PC-3 (cell line): ENCODE data around the gene CAP2.

Experiments
- EZH2 ChIP-seq: fragments of 300-600 bp; sonication (generic); IDR thresholded peaks from one replicate; pipeline ENCODE4 v1.6.1; 2017; ENCODE audit warnings: antibody characterized with exemption, mild to moderate bottlenecking, low read length; ENCODE audit not compliant: unreplicated experiment
- EZH2phosphoT487 ChIP-seq: fragments of 300-600 bp; sonication (generic); IDR thresholded peaks from 2 replicates; pipeline ENCODE4 v1.6.1; 2018; ENCODE audit warnings: mild to moderate bottlenecking, antibody characterized with exemption, low read length, borderline replicate concordance
- TF ChIP-seq, protein P1 (sequence below): fragments of 300-600 bp; sonication (generic); conservative IDR thresholded peaks from 2 replicates; pipeline ENCODE4 v1.5.1; 2017; ENCODE audit warnings: antibody characterized with exemption, low read depth, mild to moderate bottlenecking, low read length

- TF ChIP-seq, protein P1, sequence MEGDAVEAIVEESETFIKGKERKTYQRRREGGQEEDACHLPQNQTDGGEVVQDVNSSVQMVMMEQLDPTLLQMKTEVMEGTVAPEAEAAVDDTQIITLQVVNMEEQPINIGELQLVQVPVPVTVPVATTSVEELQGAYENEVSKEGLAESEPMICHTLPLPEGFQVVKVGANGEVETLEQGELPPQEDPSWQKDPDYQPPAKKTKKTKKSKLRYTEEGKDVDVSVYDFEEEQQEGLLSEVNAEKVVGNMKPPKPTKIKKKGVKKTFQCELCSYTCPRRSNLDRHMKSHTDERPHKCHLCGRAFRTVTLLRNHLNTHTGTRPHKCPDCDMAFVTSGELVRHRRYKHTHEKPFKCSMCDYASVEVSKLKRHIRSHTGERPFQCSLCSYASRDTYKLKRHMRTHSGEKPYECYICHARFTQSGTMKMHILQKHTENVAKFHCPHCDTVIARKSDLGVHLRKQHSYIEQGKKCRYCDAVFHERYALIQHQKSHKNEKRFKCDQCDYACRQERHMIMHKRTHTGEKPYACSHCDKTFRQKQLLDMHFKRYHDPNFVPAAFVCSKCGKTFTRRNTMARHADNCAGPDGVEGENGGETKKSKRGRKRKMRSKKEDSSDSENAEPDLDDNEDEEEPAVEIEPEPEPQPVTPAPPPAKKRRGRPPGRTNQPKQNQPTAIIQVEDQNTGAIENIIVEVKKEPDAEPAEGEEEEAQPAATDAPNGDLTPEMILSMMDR = no peak
- TF ChIP-seq EZH2 (no peak), EZH2phosphoT487 (no peak)
Measured at GRCh38 chr6:17473554-17473953, 80.2 kb downstream of the CAP2 start.
